ENCODE data around the gene SVIL.
A peak's percentile ranks its signal among the peaks of the same experiment; 100 is the strongest.

SVIL gene

DNA sequence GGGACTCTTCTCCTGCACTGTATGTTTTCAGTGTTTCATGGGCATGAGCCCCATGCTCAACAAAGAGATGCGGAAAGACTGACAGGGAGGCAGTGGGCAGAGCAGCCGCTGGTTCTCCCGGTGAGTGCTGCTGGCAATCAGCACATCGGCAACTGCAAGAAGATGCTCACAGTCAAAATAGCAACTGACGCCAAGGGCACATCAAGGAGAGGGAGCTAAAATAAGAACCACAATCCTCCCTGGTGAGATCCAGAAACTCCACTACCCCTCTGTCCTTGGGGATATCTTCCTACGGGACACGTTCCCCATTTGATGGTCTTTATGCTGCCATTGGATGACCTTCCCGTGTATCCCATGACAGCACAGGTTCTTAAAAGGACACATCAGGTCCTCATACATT lies 28.9 kb upstream of the SVIL start:
- ChIA-PET POLR2A (ENCODE audit: low non-redundant PET) (no interaction called here), CTCF (interaction anchor here (0.6 kb wide), 1 partner anchor 331 kb away, joined by 3 read pairs; no protein-coding TSS in a partner anchor)
- no peak for DNase-seq (ENCODE audit: low spot score)
- H3K27ac ChIP-seq: no peak overlapping the region
- no peak for TF ChIP-seq CTCF (conservative IDR thresholded peaks at IDR 0.05; ENCODE audit: low read depth)

- CTCF ChIA-PET: interaction anchor here (0.6 to 0.7 kb wide), 2 partner anchors 27 to 851 kb away, joined by 3 read pairs; no protein-coding TSS in a partner anchor
- peak; percentile 96 for DNase-seq (ENCODE audit: low spot score)
- no peak; the same call in 1 of the 2 replicates for TF ChIP-seq CTCF (conservative IDR thresholded peaks at IDR 0.05; ENCODE audit: low read depth)
- POLR2A ChIA-PET (ENCODE audit: low non-redundant PET): no interaction called here
- H3K27ac ChIP-seq: peak overlapping the region; percentile 77
Measured at GRCh38 chr10:29658984-29659965, 24.5 kb upstream of the SVIL start.

DNA sequence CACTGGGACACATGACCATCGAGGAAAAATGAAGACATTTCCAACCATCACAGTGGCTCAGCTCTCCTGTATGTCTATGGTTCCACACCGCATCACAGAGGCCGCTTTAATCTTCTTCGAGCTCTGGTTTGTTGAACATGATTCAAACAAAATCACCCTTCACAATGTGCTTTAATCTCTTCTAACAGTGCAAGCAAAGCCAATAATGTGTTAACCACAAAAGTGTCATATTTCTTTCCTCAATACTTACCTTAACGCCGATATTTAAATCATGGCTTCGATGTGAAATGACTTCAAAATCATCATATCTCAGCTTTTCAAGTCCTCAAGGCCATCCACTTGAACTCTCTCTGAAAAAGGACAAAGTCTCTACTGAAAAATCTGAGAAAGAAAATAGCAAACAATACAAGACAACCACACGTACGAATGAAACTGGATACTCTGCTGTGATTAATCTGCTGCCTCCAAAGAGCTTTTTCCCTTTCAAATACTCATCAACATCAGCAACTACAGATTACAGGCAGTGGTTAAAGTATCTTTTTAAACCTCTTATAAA lies 23.0 kb upstream of the SVIL start:
- no peak for TF ChIP-seq CTCF (conservative IDR thresholded peaks at IDR 0.05; ENCODE audit: low read depth)
- H3K27ac ChIP-seq: no peak overlapping the region
- ChIA-PET POLR2A (ENCODE audit: low non-redundant PET) (no interaction called here), CTCF (interaction anchor here (0.6 to 1.2 kb wide), 2 partner anchors 30 to 140 kb away, joined by 3 to 4 read pairs; no protein-coding TSS in a partner anchor)
- DNase-seq (ENCODE audit: low spot score): no peak

DNA sequence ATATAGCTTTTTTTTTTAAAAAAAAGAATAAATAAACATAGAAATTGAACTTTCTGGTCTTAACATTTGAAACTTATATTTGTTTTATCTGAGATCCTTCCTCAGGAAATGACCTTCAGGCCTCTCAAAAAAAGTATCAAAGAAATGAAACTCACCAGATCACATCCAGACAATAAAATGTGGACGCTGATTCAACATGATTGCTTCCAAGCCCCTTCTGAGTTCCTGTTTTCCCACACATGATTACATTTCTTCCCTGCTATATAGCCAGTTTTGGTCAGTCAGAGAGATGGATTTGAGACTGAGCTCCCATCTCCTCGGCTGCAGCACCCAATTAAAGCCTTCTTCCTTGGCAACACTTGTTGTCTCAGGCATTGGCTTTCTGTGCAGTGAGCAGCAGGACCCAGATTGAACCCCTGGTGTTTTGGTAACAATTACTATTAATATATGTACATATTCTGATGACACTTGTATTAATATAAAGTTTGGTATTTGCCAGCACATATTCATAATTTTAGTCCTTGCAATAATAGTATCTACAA lies 21.8 kb upstream of the SVIL start:
- CTCF ChIA-PET: no interaction called here
- TF ChIP-seq CTCF (conservative IDR thresholded peaks at IDR 0.05; ENCODE audit: low read depth): no peak

DNA sequence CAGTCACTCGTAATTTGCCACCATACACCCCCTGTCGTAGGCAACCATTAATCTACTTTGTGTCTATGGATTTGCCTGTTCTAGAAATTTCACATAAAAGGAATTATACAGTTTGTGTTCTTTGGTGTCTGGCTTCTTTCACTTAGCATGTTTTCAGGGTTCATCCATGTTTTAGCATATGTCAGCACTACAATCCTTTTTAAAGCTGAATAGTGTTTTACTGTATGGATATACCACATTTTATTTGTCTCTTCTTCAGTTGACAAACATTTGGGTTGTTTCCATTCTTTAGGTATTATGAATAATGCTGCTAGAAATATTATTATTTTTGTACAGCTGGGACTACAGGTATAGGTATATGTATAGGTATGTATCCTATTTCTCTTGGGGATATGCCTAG lies 17.4 kb upstream of the SVIL start:
- ChIA-PET CTCF (interaction anchor here (0.6 kb wide), 1 partner anchor 17 kb away, joined by 5 read pairs; no protein-coding TSS in a partner anchor), POLR2A (ENCODE audit: low non-redundant PET) (no interaction called here)
- TF ChIP-seq CTCF (conservative IDR thresholded peaks at IDR 0.05; ENCODE audit: low read depth): no peak
- no peak overlapping the region for H3K27ac ChIP-seq
- no peak for DNase-seq (ENCODE audit: low spot score)

More for the DNA sequence above, 21.8 kb upstream of the SVIL start:
- H3K27ac ChIP-seq: no peak overlapping the region
- DNase-seq (ENCODE audit: low spot score): no peak
- POLR2A ChIA-PET (ENCODE audit: low non-redundant PET): no interaction called here

DNA sequence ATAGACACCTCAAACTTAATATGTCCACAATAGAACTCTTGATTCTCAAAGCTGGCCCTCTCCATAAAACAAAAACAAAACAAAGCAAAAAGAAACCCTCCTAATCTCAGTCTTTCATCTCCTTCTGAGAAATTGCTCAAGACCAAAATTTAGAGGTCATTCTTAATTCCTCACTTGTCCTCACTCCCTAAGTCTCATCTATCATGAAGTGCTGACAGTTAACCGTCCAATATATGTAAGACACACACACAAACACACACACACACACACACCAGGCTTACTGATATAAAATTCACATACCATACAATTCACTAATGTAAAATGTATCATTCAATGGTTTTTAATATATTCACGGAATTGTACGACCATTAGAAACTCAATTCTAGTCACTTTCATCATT lies 17.0 kb upstream of the SVIL start:
- ChIA-PET POLR2A (ENCODE audit: low non-redundant PET) (no interaction called here), CTCF (interaction anchor here (0.6 kb wide), 1 partner anchor 16 kb away, joined by 5 read pairs; no protein-coding TSS in a partner anchor)
- DNase-seq (ENCODE audit: low spot score): no peak
- H3K27ac ChIP-seq: no peak overlapping the region
- no peak for TF ChIP-seq CTCF (conservative IDR thresholded peaks at IDR 0.05; ENCODE audit: low read depth)
